GM20000 (cell line): Measurements from ENCODE around the gene SLC4A3.
"Not testable (repeated sequence)": the region's sequence is repeated elsewhere in the genome, so short reads cannot be mapped to it uniquely, and the experiment has no call there.

ENCODE experiments used
- DNase-seq: peaks from one replicate; pipeline ENCODE4 v3.0.0; 2012; ENCODE audit warnings: low spot score
- CTCF ChIP-seq: IDR thresholded peaks from 2 replicates; pipeline ENCODE4 v1.5.1; 2012; ENCODE audit warnings: mild to moderate bottlenecking, control low read depth; ENCODE audit errors: extremely low read depth, missing control alignments

SLC4A3 gene

GRCh38 chr2:219675221-219675620 lies 47.8 kb downstream of the SLC4A3 start:
- no peak for TF ChIP-seq CTCF
- no peak for DNase-seq

GRCh38 chr2:219676586-219676985 lies 49.2 kb downstream of the SLC4A3 start:
- no peak for DNase-seq
- TF ChIP-seq CTCF: no peak

GRCh38 chr2:219679041-219679440 lies 51.6 kb downstream of the SLC4A3 start:
- no peak for DNase-seq
- no peak for TF ChIP-seq CTCF

- no peak for DNase-seq
- TF ChIP-seq CTCF: no peak
These were observed 52.1 kb downstream of the SLC4A3 start for GRCh38 chr2:219679571-219679970.

- DNase-seq: no peak
- no peak for TF ChIP-seq CTCF
These were observed 53.7 kb downstream of the SLC4A3 start for GRCh38 chr2:219680958-219681693.

GRCh38 chr2:219681694-219682300 lies 54.4 kb downstream of the SLC4A3 start:
- TF ChIP-seq CTCF: no peak
- DNase-seq: no peak

GRCh38 chr2:219683474-219683873 lies 56.0 kb downstream of the SLC4A3 start:
- not testable (repeated sequence) for DNase-seq
